Adipocyte (in vitro differentiated cells): Measurements from ENCODE around the gene CAPRIN2.

ENCODE experiments used
- DNase-seq: peaks from one replicate; pipeline ENCODE4 v3.0.0-alpha.2; 2015; ENCODE audit warnings: low read depth
- H3K27me3 ChIP-seq: replicated peaks from 2 replicates; pipeline ENCODE4 v1.7.0; 2013; ENCODE audit warnings: mild to moderate bottlenecking, low read length, moderate library complexity; ENCODE audit not compliant: control insufficient read depth, insufficient read depth
- H3K36me3 ChIP-seq: 2 replicates; pipeline ENCODE4 v1.7.0; 2013; ENCODE audit warnings: low read length, mild to moderate bottlenecking, moderate library complexity; ENCODE audit not compliant: control insufficient read depth, insufficient read depth, severe bottlenecking
- H3K4me1 ChIP-seq: 2 replicates; pipeline ENCODE4 v1.7.0; 2013; ENCODE audit warnings: mild to moderate bottlenecking, low read length, moderate library complexity; ENCODE audit not compliant: control insufficient read depth, insufficient read depth
- H3K4me3 ChIP-seq: 2 replicates; pipeline ENCODE4 v1.7.0; 2013; ENCODE audit warnings: mild to moderate bottlenecking, low read length, moderate library complexity
- H3K9ac ChIP-seq: 2 replicates; pipeline ENCODE4 v1.7.0; 2013; ENCODE audit warnings: mild to moderate bottlenecking, low read length, moderate library complexity
- H3K9me3 ChIP-seq: 2 replicates; pipeline ENCODE4 v1.7.0; 2013; ENCODE audit warnings: mild to moderate bottlenecking, low read length, moderate library complexity; ENCODE audit not compliant: control insufficient read depth

Gene CAPRIN2

GRCh38 chr12:30754750-30755394 lies at the start of gene CAPRIN2:
Gene CAPRIN2 (minus strand): TSS chr12:30754951. CDS start chr12:30753520, 1,431 bp downstream.
- H3K36me3 ChIP-seq, result no peaks in the 10 kb centered on the region
- no peaks in the 10 kb centered on the region for H3K27me3 ChIP-seq
- H3K4me3 ChIP-seq, result peak within 1 kb of the TSS; percentile 99
- peaks cover 18% of the 10 kb centered on the region for H3K4me1 ChIP-seq
- DNase-seq, result peak; percentile 98
- H3K9ac ChIP-seq, result peak within 1 kb of the TSS; percentile 94
- no peaks in the 10 kb centered on the region for H3K9me3 ChIP-seq

- Histone ChIP-seq H3K4me3 (no peak overlapping the region), H3K9me3 (no peaks in the 10 kb centered on the region)
- no peak for DNase-seq
Measured at GRCh38 chr12:30797689-30798088, 42.9 kb upstream of the CAPRIN2 start.

GRCh38 chr12:30796891-30797371 lies 42.2 kb upstream of the CAPRIN2 start:
- peak overlapping the region; percentile 85 for H3K4me3 ChIP-seq
- DNase-seq, result peak; percentile 42
- peaks cover 8% of the 10 kb centered on the region for H3K36me3 ChIP-seq
- H3K4me1 ChIP-seq, result peaks cover 23% of the 10 kb centered on the region
- no peaks in the 10 kb centered on the region for H3K27me3 ChIP-seq
- H3K9me3 ChIP-seq, result no peaks in the 10 kb centered on the region
- H3K9ac ChIP-seq, result peak overlapping the region; percentile 90

More at GRCh38 chr12:30797689-30798088, 42.9 kb upstream of the CAPRIN2 start:
- peaks cover 19% of the 10 kb centered on the region for H3K4me1 ChIP-seq
- H3K9ac ChIP-seq, result no peak overlapping the region
- H3K36me3 ChIP-seq, result peaks cover 8% of the 10 kb centered on the region
- H3K27me3 ChIP-seq, result no peaks in the 10 kb centered on the region

- Histone ChIP-seq H3K9me3 (no peaks in the 10 kb centered on the region), H3K4me1 (peaks cover 23% of the 10 kb centered on the region), H3K4me3 (peak overlapping the region; percentile 85), H3K27me3 (no peaks in the 10 kb centered on the region), H3K9ac (peak overlapping the region; percentile 90), H3K36me3 (peaks cover 3% of the 10 kb centered on the region)
- peak; percentile 84 for DNase-seq
Measured at GRCh38 chr12:30796313-30796780, 41.6 kb upstream of the CAPRIN2 start.

- Histone ChIP-seq H3K9me3 (no peaks in the 10 kb centered on the region), H3K4me3 (peak overlapping the region; percentile 85), H3K27me3 (no peaks in the 10 kb centered on the region), H3K4me1 (peaks cover 23% of the 10 kb centered on the region), H3K9ac (peak overlapping the region; percentile 90), H3K36me3 (peaks cover 3% of the 10 kb centered on the region)
- peak; percentile 82 for DNase-seq
Measured at GRCh38 chr12:30795410-30796312, 40.9 kb upstream of the CAPRIN2 start.

GRCh38 chr12:30794591-30795409 lies 40.0 kb upstream of the CAPRIN2 start:
- H3K4me3 ChIP-seq, result peak overlapping the region; percentile 85
- H3K9me3 ChIP-seq, result no peaks in the 10 kb centered on the region
- H3K9ac ChIP-seq, result peak overlapping the region; percentile 90
- DNase-seq, result peak; percentile 56
- no peaks in the 10 kb centered on the region for H3K36me3 ChIP-seq
- no peaks in the 10 kb centered on the region for H3K27me3 ChIP-seq
- H3K4me1 ChIP-seq, result peaks cover 23% of the 10 kb centered on the region

GRCh38 chr12:30794020-30794419 lies 39.3 kb upstream of the CAPRIN2 start:
- no peaks in the 10 kb centered on the region for H3K36me3 ChIP-seq
- no peak overlapping the region for H3K4me3 ChIP-seq
- H3K9ac ChIP-seq, result no peak overlapping the region
- H3K4me1 ChIP-seq, result peaks cover 23% of the 10 kb centered on the region
- no peaks in the 10 kb centered on the region for H3K27me3 ChIP-seq
- no peaks in the 10 kb centered on the region for H3K9me3 ChIP-seq
- DNase-seq, result no peak

- H3K9ac ChIP-seq, result peak overlapping the region; percentile 11
- H3K27me3 ChIP-seq, result no peaks in the 10 kb centered on the region
- H3K4me1 ChIP-seq, result peaks cover 23% of the 10 kb centered on the region
- H3K9me3 ChIP-seq, result no peaks in the 10 kb centered on the region
- DNase-seq, result peak; percentile 25
- H3K4me3 ChIP-seq, result peak overlapping the region; percentile 16
- H3K36me3 ChIP-seq, result no peaks in the 10 kb centered on the region
Measured at GRCh38 chr12:30792648-30793499, 38.1 kb upstream of the CAPRIN2 start.

GRCh38 chr12:30792085-30792484 lies 37.3 kb upstream of the CAPRIN2 start:
- Histone ChIP-seq H3K9me3 (no peaks in the 10 kb centered on the region), H3K27me3 (no peaks in the 10 kb centered on the region), H3K36me3 (no peaks in the 10 kb centered on the region), H3K9ac (no peak overlapping the region), H3K4me3 (no peak overlapping the region), H3K4me1 (peaks cover 23% of the 10 kb centered on the region)
- no peak for DNase-seq

- Histone ChIP-seq H3K27me3 (no peaks in the 10 kb centered on the region), H3K4me3 (no peak overlapping the region), H3K9ac (no peak overlapping the region), H3K4me1 (peaks cover 12% of the 10 kb centered on the region), H3K36me3 (no peaks in the 10 kb centered on the region), H3K9me3 (peaks cover 4% of the 10 kb centered on the region)
- no peak for DNase-seq
Measured at GRCh38 chr12:30788754-30789153, 34.0 kb upstream of the CAPRIN2 start.
